ENCODE data around the gene COG8.

COG8 gene

DNA sequence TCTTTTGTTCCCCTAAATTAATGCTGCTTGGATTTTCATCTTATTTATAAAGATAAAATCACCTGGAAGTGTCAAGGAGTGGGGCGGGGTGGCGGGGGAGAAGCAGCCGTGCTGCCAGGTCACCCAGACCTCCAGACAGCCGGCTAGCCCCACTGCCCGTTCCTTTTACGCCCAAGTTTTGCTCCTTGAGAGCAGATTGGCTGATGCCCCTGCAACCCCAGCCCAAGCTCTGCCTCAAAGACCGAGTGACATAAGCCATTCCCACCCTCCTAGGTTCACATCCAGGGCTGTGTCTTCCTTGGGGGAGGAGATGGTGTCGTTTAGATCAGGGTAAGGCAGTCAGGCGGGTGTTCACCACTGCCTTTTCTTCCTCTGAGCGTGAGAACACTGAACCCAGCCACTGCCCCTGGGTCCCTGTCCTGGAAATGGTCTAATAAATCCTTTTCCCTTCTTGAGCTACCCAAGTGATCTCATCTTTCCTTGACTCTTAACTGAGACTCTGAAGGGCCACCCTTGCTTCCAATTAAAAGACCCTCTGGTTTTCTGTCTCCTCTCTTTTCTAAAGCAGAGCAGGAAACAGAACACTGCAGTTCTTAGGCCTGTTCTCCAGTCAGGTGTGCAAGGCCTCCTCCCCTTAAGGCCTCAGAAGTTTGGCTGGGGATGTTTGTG is 14.6 kb downstream of the COG8 start:
- Histone ChIP-seq H3K4me1 (ENCODE audit: control insufficient read depth, insufficient read depth, low read length) (peaks cover 27% of the 10 kb centered on the region), H3K9me3 (replicated peaks; ENCODE audit: low read length) (no peaks in the 10 kb centered on the region), H3K9ac (ENCODE audit: low read depth, low read length) (no peak overlapping the region), H3K4me2 (ENCODE audit: low read length) (no peak overlapping the region), H3K4me3 (ENCODE audit: low read length) (no peak overlapping the region), H3K27me3 (ENCODE audit: control insufficient read depth, insufficient read depth, low read length) (no peaks in the 10 kb centered on the region), H3K36me3 (ENCODE audit: insufficient read depth, low read length) (peaks cover 73% of the 10 kb centered on the region)

DNA sequence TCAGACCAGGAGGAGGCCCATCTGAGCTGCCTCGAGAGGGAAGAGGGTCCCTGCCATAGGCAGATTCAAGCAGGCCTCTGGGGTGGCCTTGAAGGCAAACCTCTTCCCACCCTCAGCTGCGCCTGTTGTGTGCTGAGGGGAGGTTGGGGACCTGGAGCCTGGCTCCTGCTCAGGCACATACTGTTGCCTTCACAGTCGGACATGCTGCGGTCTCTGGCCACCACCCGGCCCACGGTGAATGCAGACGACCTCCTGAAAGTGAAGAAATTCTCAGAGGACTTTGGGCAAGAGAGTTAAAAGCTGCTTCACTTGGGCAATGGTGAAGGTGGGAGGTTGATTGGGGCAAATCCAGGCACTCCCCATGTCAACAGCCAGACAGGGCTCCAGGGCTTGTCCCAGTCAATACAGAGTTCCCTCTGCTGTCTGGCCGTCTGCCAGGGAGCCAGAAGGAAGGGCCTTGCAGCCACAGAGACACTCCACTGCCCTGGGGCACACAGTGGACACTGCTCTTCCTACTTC is 15.3 kb downstream of the COG8 start:
- H3K4me3 ChIP-seq (ENCODE audit: low read length), result no peak overlapping the region
- H3K4me1 ChIP-seq (ENCODE audit: control insufficient read depth, insufficient read depth, low read length), result peaks cover 21% of the 10 kb centered on the region
- H3K9me3 ChIP-seq (replicated peaks; ENCODE audit: low read length), result no peaks in the 10 kb centered on the region
- H3K4me2 ChIP-seq (ENCODE audit: low read length), result no peak overlapping the region
- H3K27me3 ChIP-seq (ENCODE audit: control insufficient read depth, insufficient read depth, low read length), result no peaks in the 10 kb centered on the region
- H3K36me3 ChIP-seq (ENCODE audit: insufficient read depth, low read length), result peaks cover 79% of the 10 kb centered on the region
- H3K9ac ChIP-seq (ENCODE audit: low read depth, low read length), result no peak overlapping the region

GRCh38 chr16:69323415-69323814 is 15.9 kb downstream of the COG8 start:
- H3K4me2 ChIP-seq (ENCODE audit: low read length), result no peak overlapping the region
- H3K9me3 ChIP-seq (replicated peaks; ENCODE audit: low read length), result no peaks in the 10 kb centered on the region
- H3K4me1 ChIP-seq (ENCODE audit: control insufficient read depth, insufficient read depth, low read length), result peaks cover 14% of the 10 kb centered on the region
- H3K27me3 ChIP-seq (ENCODE audit: control insufficient read depth, insufficient read depth, low read length), result no peaks in the 10 kb centered on the region
- no peak overlapping the region for H3K4me3 ChIP-seq (ENCODE audit: low read length)
- H3K36me3 ChIP-seq (ENCODE audit: insufficient read depth, low read length), result peaks cover 86% of the 10 kb centered on the region
- H3K9ac ChIP-seq (ENCODE audit: low read depth, low read length), result no peak overlapping the region

GRCh38 chr16:69322343-69322742 is 17.0 kb downstream of the COG8 start:
- H3K9ac ChIP-seq (ENCODE audit: low read depth, low read length), result no peak overlapping the region
- H3K9me3 ChIP-seq (replicated peaks; ENCODE audit: low read length), result no peaks in the 10 kb centered on the region
- H3K36me3 ChIP-seq (ENCODE audit: insufficient read depth, low read length), result peaks cover 85% of the 10 kb centered on the region
- H3K4me3 ChIP-seq (ENCODE audit: low read length), result no peak overlapping the region
- peaks cover 10% of the 10 kb centered on the region for H3K4me1 ChIP-seq (ENCODE audit: control insufficient read depth, insufficient read depth, low read length)
- H3K27me3 ChIP-seq (ENCODE audit: control insufficient read depth, insufficient read depth, low read length), result no peaks in the 10 kb centered on the region
- H3K4me2 ChIP-seq (ENCODE audit: low read length), result no peak overlapping the region

DNA sequence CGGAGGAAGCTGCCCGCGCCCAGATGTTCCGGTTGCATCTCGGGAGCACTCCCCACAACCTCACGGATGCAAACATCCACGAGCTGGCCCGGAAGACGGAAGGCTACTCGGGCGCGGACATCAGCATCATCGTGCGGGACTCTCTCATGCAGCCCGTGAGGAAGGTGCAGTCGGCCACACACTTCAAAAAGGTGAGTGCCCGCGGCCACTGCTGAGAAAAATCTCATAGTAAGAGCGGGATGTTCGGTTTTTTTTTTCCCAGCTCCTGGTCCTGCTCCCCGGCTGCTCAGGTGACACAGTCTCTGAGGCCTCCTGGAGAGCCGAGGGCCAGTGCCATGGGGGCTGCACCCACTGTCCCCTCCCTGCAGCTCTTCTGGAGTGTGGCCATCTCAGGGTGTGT is 18.3 kb downstream of the COG8 start:
- H3K36me3 ChIP-seq (ENCODE audit: insufficient read depth, low read length), result peaks cover 86% of the 10 kb centered on the region
- no peaks in the 10 kb centered on the region for H3K9me3 ChIP-seq (replicated peaks; ENCODE audit: low read length)
- no peak overlapping the region for H3K9ac ChIP-seq (ENCODE audit: low read depth, low read length)
- H3K27me3 ChIP-seq (ENCODE audit: control insufficient read depth, insufficient read depth, low read length), result no peaks in the 10 kb centered on the region
- H3K4me1 ChIP-seq (ENCODE audit: control insufficient read depth, insufficient read depth, low read length), result peaks cover 3% of the 10 kb centered on the region
- H3K4me3 ChIP-seq (ENCODE audit: low read length), result no peak overlapping the region
- H3K4me2 ChIP-seq (ENCODE audit: low read length), result no peak overlapping the region

- Histone ChIP-seq H3K4me1 (ENCODE audit: control insufficient read depth, insufficient read depth, low read length) (no peaks in the 10 kb centered on the region), H3K4me3 (ENCODE audit: low read length) (no peak overlapping the region), H3K9ac (ENCODE audit: low read depth, low read length) (no peak overlapping the region), H3K9me3 (replicated peaks; ENCODE audit: low read length) (no peaks in the 10 kb centered on the region), H3K4me2 (ENCODE audit: low read length) (no peak overlapping the region), H3K27me3 (ENCODE audit: control insufficient read depth, insufficient read depth, low read length) (no peaks in the 10 kb centered on the region), H3K36me3 (ENCODE audit: insufficient read depth, low read length) (peaks cover 86% of the 10 kb centered on the region)
Measured at GRCh38 chr16:69320740-69321073, 18.7 kb downstream of the COG8 start.

DNA sequence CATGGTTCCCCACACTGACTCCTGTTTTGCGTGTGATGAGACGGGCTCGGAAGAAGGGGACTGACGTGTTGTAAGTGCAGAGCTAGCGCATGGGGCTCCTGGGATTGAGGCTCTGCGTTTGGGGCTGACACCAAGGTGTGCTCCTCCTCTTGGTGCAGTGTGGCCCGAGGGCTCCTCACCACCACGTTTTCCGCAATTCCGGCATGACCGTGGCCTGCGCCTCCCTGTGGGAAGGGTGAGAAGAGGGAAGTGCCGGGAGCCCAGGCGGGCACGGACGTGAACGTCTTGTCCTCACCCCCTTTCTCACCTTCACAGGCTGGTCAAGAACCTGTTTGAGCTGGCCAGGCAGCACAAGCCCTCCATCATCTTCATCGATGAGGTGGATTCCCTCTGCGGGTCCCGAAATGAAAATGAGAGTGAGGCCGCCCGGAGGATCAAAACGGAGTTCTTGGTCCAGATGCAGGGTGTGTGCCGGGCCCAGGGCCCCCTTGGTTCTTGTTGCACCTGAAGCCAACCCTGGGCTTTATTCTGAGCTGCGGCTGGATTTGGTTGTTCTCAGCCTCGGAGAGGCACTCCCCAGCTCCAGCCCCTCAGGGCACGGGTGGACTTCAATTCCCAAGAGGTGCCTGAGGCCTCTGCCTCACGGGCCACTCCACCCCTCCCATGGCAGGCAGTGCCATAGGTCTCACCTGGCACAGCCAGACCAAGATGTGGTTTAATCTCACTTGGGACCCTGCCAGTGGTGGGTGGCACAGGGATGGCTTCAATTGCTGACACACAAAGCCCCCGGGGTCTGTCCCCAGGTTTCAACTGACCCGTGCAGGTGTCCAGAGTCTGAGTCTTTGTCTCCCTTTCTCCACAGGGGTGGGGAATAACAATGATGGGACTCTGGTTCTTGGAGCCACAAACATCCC is 19.3 kb downstream of the COG8 start:
- Histone ChIP-seq H3K4me1 (ENCODE audit: control insufficient read depth, insufficient read depth, low read length) (no peaks in the 10 kb centered on the region), H3K27me3 (ENCODE audit: control insufficient read depth, insufficient read depth, low read length) (no peaks in the 10 kb centered on the region), H3K9me3 (replicated peaks; ENCODE audit: low read length) (no peaks in the 10 kb centered on the region), H3K4me3 (ENCODE audit: low read length) (no peak overlapping the region), H3K36me3 (ENCODE audit: insufficient read depth, low read length) (peaks cover 88% of the 10 kb centered on the region), H3K9ac (ENCODE audit: low read depth, low read length) (no peak overlapping the region), H3K4me2 (ENCODE audit: low read length) (no peak overlapping the region)

GRCh38 chr16:69319381-69319780 is 20.0 kb downstream of the COG8 start:
- H3K27me3 ChIP-seq (ENCODE audit: control insufficient read depth, insufficient read depth, low read length), result no peaks in the 10 kb centered on the region
- H3K4me2 ChIP-seq (ENCODE audit: low read length), result no peak overlapping the region
- no peaks in the 10 kb centered on the region for H3K4me1 ChIP-seq (ENCODE audit: control insufficient read depth, insufficient read depth, low read length)
- H3K9ac ChIP-seq (ENCODE audit: low read depth, low read length), result no peak overlapping the region
- no peak overlapping the region for H3K4me3 ChIP-seq (ENCODE audit: low read length)
- H3K36me3 ChIP-seq (ENCODE audit: insufficient read depth, low read length), result peaks cover 88% of the 10 kb centered on the region
- no peaks in the 10 kb centered on the region for H3K9me3 ChIP-seq (replicated peaks; ENCODE audit: low read length)

GRCh38 chr16:69318911-69319289 is 20.5 kb downstream of the COG8 start:
- H3K9me3 ChIP-seq (replicated peaks; ENCODE audit: low read length), result no peaks in the 10 kb centered on the region
- no peaks in the 10 kb centered on the region for H3K4me1 ChIP-seq (ENCODE audit: control insufficient read depth, insufficient read depth, low read length)
- peaks cover 86% of the 10 kb centered on the region for H3K36me3 ChIP-seq (ENCODE audit: insufficient read depth, low read length)
- no peak overlapping the region for H3K4me2 ChIP-seq (ENCODE audit: low read length)
- H3K9ac ChIP-seq (ENCODE audit: low read depth, low read length), result no peak overlapping the region
- H3K27me3 ChIP-seq (ENCODE audit: control insufficient read depth, insufficient read depth, low read length), result no peaks in the 10 kb centered on the region
- no peak overlapping the region for H3K4me3 ChIP-seq (ENCODE audit: low read length)

GRCh38 chr16:69318177-69318910 is 21.0 kb downstream of the COG8 start:
- H3K9me3 ChIP-seq (replicated peaks; ENCODE audit: low read length), result no peaks in the 10 kb centered on the region

GRCh38 chr16:69316595-69317034 is 22.7 kb downstream of the COG8 start:
- Histone ChIP-seq H3K36me3 (ENCODE audit: insufficient read depth, low read length) (peaks cover 67% of the 10 kb centered on the region), H3K4me3 (ENCODE audit: low read length) (no peak overlapping the region), H3K4me1 (ENCODE audit: control insufficient read depth, insufficient read depth, low read length) (peaks cover 3% of the 10 kb centered on the region), H3K9ac (ENCODE audit: low read depth, low read length) (no peak overlapping the region), H3K4me2 (ENCODE audit: low read length) (no peak overlapping the region), H3K9me3 (replicated peaks; ENCODE audit: low read length) (no peaks in the 10 kb centered on the region), H3K27me3 (ENCODE audit: control insufficient read depth, insufficient read depth, low read length) (no peaks in the 10 kb centered on the region)

More at GRCh38 chr16:69318177-69318910, 21.0 kb downstream of the COG8 start:
- Histone ChIP-seq H3K4me2 (ENCODE audit: low read length) (no peak overlapping the region), H3K9ac (ENCODE audit: low read depth, low read length) (no peak overlapping the region), H3K36me3 (ENCODE audit: insufficient read depth, low read length) (peaks cover 83% of the 10 kb centered on the region), H3K4me1 (ENCODE audit: control insufficient read depth, insufficient read depth, low read length) (no peaks in the 10 kb centered on the region), H3K27me3 (ENCODE audit: control insufficient read depth, insufficient read depth, low read length) (no peaks in the 10 kb centered on the region), H3K4me3 (ENCODE audit: low read length) (no peak overlapping the region)
